K562 (cell line): ENCODE measurements around the gene GPR108. TPM values are rescaled to one million over a fixed set of nuclear protein-coding genes. Genes with fewer than 3 reads are reported as not detected.
A peak's percentile ranks its signal among the peaks of the same experiment; 100 is the strongest.

Source experiments
- ASH1L ChIP-seq: fragments of 450-650 bp; IDR thresholded peaks from 2 replicates; pipeline ENCODE4 v1.6.1; 2018; ENCODE audit warnings: borderline replicate concordance, mild to moderate bottlenecking, low read depth; ENCODE audit not compliant: partially characterized antibody
- CHCHD3 ChIP-seq: fragments of 250-450 bp; sonication (Bioruptor Pico); IDR thresholded peaks from 2 replicates; pipeline ENCODE4 v2.1.2; 2022; ENCODE audit warnings: mild to moderate bottlenecking
- DACH1 ChIP-seq: fragments of 450-650 bp; IDR thresholded peaks from 2 replicates; pipeline ENCODE4 v1.6.1; 2018; ENCODE audit not compliant: partially characterized antibody
- FOS ChIP-seq: IDR thresholded peaks from 3 replicates; pipeline ENCODE4 v1.6.1; 2011; ENCODE audit not compliant: insufficient read length; ENCODE audit errors: extremely low read depth
- GTF2A2 ChIP-seq: IDR thresholded peaks from 2 replicates; pipeline ENCODE4 v1.6.1; 2016; ENCODE audit warnings: mild to moderate bottlenecking, missing genetic modification characterization, missing compliant biosample characterization
- KDM4B ChIP-seq, 2 experiments: fragments of 450-650 bp in 1 of 2; sonication (generic) in 1 of 2; IDR thresholded peaks; 2 replicates each; pipeline ENCODE4 v1.6.1; 2016 to 2017; ENCODE audit warnings: borderline replicate concordance in 2 of 2, antibody characterized with exemption in 1 of 2, low read depth in 1 of 2, mild to moderate bottlenecking in 1 of 2
- RBM15 ChIP-seq: fragments of 200-400 bp; formaldehyde crosslinking; IDR thresholded peaks from 2 replicates; pipeline ENCODE4 v1.6.1; 2018; ENCODE audit warnings: mild to moderate bottlenecking, low read length, moderate library complexity; ENCODE audit not compliant: insufficient read depth
- RBM25 ChIP-seq: fragments of 200-400 bp; formaldehyde crosslinking; IDR thresholded peaks from 2 replicates; pipeline ENCODE4 v1.6.1; 2018; ENCODE audit warnings: low read length, low read depth, moderate library complexity; ENCODE audit not compliant: severe bottlenecking
- SMAD3 ChIP-seq: fragments of 450-650 bp; formaldehyde crosslinking; conservative IDR thresholded peaks from 2 replicates; pipeline ENCODE4 v1.4.0; 2020; ENCODE audit warnings: mild to moderate bottlenecking
- SP2 ChIP-seq: IDR thresholded peaks from 2 replicates; pipeline ENCODE4 v1.6.1; 2011; ENCODE audit warnings: mild to moderate bottlenecking, low read depth, low read length, moderate library complexity; ENCODE audit not compliant: poor library complexity, severe bottlenecking; ENCODE audit errors: extremely low read depth
- STAT5A ChIP-seq: IDR thresholded peaks from 2 replicates; pipeline ENCODE4 v1.6.1; 2012; ENCODE audit warnings: low read length, inconsistent platforms, borderline replicate concordance
- YY1 ChIP-seq, 3 experiments: IDR thresholded peaks; 2 replicates each; pipeline ENCODE4 v1.6.1; 2011; ENCODE audit warnings: low read length in 2 of 3, mild to moderate bottlenecking in 2 of 3, moderate library complexity in 2 of 3, borderline replicate concordance in 1 of 3, control low read depth in 1 of 3, low read depth in 1 of 3; ENCODE audit not compliant: insufficient read depth in 3 of 3, insufficient replicate concordance in 2 of 3, control insufficient read depth in 1 of 3, insufficient read length in 1 of 3; ENCODE audit errors: extremely low read depth in 1 of 3
- ZNF282 ChIP-seq: sonication (generic); formaldehyde crosslinking; IDR thresholded peaks from 2 replicates; pipeline ENCODE4 v1.8.1; 2023; ENCODE audit warnings: missing genetic modification reagents
- ZNF583 ChIP-seq: fragments of 250-450 bp; sonication (Bioruptor Pico); IDR thresholded peaks from 2 replicates; pipeline ENCODE4 v1.4.0; 2020
- polyA plus RNA-seq, 8 experiments: library from polyadenylated mRNA; depleted of rRNA in 4 of 8; stranded (reverse) in 5 of 8; unstranded in 3 of 8; fragments of >200 nt; fragmentation: Nextera tagmentation in 2 of 8; fragmentation: Illumina TruSeq in 1 of 8; extraction: Ambion mirVana in 2 of 8; extraction: Trizol in 1 of 8; gene quantifications; 2 replicates each; pipeline versions ENCODE4 v1.2.1 to v1.2.3, GENCODE V29; 2011 to 2014; ENCODE audit warnings: inconsistent platforms in 1 of 8, missing spikeins in 1 of 8
- total RNA-seq, 7 experiments: library from RNA; depleted of rRNA in 6 of 7; stranded (reverse); fragments of >200 nt in 6 of 7; fragmentation: Illumina TruSeq in 2 of 7; extraction: Trizol in 2 of 7; gene quantifications; 2 replicates each; pipeline versions ENCODE4 v1.2.1 to v1.2.3, GENCODE V29; 2011 to 2021; ENCODE audit warnings: low replicate concordance in 1 of 7
- TF ChIP-seq, protein P1 (sequence below): fragments of 450-650 bp; IDR thresholded peaks from 2 replicates; pipeline ENCODE4 v1.6.1; 2018; ENCODE audit not compliant: partially characterized antibody
- TF ChIP-seq, protein P2 (sequence below): fragments of 200-800 bp; sonication (Bioruptor generic); IDR thresholded peaks from 2 replicates; pipeline ENCODE4 v1.6.1; 2017; ENCODE audit warnings: missing genetic modification characterization, missing compliant biosample characterization
- TF ChIP-seq, protein P3 (sequence below): IDR thresholded peaks from 3 replicates; pipeline ENCODE4 v1.6.1; 2011; ENCODE audit warnings: borderline replicate concordance, mild to moderate bottlenecking, moderate library complexity; ENCODE audit not compliant: insufficient read length; ENCODE audit errors: extremely low read depth
- TF ChIP-seq, protein P4 (sequence below): fragments of 450-650 bp; IDR thresholded peaks from 2 replicates; pipeline ENCODE4 v1.6.1; 2016

The GPR108 gene
- total and polyA plus RNA-seq, 9 of the 15 experiments (the other 6 are each of a cell fraction or from before 2014, with no cell fraction given), result 2.4 to 33.2 (median 24.4) TPM

DNA sequence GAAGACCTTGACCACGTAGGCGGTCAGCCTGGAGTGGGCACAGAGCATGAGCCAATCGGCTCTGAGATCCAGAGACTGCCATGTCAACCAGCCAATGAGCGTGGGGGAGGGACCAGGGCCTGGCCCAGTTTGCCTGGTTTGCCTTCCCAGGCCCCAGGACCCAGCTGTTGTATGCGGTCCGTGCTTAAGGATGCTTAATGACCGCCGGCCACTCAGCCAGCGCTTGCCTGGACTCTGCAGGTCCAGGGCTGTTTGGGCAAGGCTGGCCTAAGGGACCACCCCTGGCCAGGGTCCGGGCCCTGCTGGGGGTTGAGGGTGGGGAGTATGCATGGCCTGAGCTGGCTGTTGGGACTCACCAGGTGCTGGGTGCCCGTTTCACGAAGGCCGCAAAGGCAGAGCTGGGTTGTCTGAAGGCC, 44.3 kb downstream of the GPR108 start (continued):
- TF ChIP-seq, protein P1, sequence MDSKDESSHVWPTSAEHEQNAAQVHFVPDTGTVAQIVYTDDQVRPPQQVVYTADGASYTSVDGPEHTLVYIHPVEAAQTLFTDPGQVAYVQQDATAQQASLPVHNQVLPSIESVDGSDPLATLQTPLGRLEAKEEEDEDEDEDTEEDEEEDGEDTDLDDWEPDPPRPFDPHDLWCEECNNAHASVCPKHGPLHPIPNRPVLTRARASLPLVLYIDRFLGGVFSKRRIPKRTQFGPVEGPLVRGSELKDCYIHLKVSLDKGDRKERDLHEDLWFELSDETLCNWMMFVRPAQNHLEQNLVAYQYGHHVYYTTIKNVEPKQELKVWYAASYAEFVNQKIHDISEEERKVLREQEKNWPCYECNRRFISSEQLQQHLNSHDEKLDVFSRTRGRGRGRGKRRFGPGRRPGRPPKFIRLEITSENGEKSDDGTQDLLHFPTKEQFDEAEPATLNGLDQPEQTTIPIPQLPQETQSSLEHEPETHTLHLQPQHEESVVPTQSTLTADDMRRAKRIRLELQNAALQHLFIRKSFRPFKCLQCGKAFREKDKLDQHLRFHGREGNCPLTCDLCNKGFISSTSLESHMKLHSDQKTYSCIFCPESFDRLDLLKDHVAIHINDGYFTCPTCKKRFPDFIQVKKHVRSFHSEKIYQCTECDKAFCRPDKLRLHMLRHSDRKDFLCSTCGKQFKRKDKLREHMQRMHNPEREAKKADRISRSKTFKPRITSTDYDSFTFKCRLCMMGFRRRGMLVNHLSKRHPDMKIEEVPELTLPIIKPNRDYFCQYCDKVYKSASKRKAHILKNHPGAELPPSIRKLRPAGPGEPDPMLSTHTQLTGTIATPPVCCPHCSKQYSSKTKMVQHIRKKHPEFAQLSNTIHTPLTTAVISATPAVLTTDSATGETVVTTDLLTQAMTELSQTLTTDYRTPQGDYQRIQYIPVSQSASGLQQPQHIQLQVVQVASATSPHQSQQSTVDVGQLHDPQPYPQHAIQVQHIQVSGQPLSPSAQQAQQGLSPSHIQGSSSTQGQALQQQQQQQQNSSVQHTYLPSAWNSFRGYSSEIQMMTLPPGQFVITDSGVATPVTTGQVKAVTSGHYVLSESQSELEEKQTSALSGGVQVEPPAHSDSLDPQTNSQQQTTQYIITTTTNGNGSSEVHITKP, result no peak
- TF ChIP-seq, protein P2, sequence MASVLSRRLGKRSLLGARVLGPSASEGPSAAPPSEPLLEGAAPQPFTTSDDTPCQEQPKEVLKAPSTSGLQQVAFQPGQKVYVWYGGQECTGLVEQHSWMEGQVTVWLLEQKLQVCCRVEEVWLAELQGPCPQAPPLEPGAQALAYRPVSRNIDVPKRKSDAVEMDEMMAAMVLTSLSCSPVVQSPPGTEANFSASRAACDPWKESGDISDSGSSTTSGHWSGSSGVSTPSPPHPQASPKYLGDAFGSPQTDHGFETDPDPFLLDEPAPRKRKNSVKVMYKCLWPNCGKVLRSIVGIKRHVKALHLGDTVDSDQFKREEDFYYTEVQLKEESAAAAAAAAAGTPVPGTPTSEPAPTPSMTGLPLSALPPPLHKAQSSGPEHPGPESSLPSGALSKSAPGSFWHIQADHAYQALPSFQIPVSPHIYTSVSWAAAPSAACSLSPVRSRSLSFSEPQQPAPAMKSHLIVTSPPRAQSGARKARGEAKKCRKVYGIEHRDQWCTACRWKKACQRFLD, result no peak
- TF ChIP-seq RBM15 (no peak), CHCHD3 (CRISPR knock-in tag) (no peak), RBM25 (peak; percentile 29), ZNF583 (CRISPR knock-in tag) (no peak), ASH1L (peak; percentile 27), SMAD3 (CRISPR knock-in tag) (no peak), DACH1 (no peak), YY1 (IDR thresholded peaks at IDR 0.05; ENCODE audit: borderline replicate concordance in 1 of 3, control insufficient read depth in 1 of 3, extremely low read depth in 1 of 3, insufficient read depth in 3 of 3, insufficient read length in 1 of 3, insufficient replicate concordance in 2 of 3, low read depth in 1 of 3, low read length in 2 of 3) (no peak), GTF2A2 (tag) (no peak), KDM4B (IDR thresholded peaks at IDR 0.05; ENCODE audit: borderline replicate concordance in 2 of 2, low read depth in 1 of 2) (no peak), ZNF282 (no peak), STAT5A (no peak), SP2 (peak; percentile 51), FOS (peak; percentile 63)
- TF ChIP-seq, protein P3, sequence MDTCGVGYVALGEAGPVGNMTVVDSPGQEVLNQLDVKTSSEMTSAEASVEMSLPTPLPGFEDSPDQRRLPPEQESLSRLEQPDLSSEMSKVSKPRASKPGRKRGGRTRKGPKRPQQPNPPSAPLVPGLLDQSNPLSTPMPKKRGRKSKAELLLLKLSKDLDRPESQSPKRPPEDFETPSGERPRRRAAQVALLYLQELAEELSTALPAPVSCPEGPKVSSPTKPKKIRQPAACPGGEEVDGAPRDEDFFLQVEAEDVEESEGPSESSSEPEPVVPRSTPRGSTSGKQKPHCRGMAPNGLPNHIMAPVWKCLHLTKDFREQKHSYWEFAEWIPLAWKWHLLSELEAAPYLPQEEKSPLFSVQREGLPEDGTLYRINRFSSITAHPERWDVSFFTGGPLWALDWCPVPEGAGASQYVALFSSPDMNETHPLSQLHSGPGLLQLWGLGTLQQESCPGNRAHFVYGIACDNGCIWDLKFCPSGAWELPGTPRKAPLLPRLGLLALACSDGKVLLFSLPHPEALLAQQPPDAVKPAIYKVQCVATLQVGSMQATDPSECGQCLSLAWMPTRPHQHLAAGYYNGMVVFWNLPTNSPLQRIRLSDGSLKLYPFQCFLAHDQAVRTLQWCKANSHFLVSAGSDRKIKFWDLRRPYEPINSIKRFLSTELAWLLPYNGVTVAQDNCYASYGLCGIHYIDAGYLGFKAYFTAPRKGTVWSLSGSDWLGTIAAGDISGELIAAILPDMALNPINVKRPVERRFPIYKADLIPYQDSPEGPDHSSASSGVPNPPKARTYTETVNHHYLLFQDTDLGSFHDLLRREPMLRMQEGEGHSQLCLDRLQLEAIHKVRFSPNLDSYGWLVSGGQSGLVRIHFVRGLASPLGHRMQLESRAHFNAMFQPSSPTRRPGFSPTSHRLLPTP, result no peak
- TF ChIP-seq, protein P4, sequence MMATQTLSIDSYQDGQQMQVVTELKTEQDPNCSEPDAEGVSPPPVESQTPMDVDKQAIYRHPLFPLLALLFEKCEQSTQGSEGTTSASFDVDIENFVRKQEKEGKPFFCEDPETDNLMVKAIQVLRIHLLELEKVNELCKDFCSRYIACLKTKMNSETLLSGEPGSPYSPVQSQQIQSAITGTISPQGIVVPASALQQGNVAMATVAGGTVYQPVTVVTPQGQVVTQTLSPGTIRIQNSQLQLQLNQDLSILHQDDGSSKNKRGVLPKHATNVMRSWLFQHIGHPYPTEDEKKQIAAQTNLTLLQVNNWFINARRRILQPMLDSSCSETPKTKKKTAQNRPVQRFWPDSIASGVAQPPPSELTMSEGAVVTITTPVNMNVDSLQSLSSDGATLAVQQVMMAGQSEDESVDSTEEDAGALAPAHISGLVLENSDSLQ, result peak; percentile 94
